GM12878 (cell line): ENCODE data around the gene WBP1L.

Experiments
- CHD2 ChIP-seq: IDR thresholded peaks from 2 replicates; pipeline ENCODE4 v1.6.1; 2011; ENCODE audit warnings: low read depth, low read length, improper control_type of control experiment, borderline replicate concordance
- HDAC2 ChIP-seq: fragments of 200-600 bp; sonication (generic); IDR thresholded peaks from 2 replicates; pipeline ENCODE4 v1.6.1; 2017
- POLR2A ChIP-seq: IDR thresholded peaks from 2 replicates; pipeline ENCODE4 v1.6.1; 2011; ENCODE audit warnings: low read depth, mild to moderate bottlenecking, low read length
- POLR2AphosphoS5 ChIP-seq: IDR thresholded peaks from 2 replicates; pipeline ENCODE4 v1.6.1; 2011; ENCODE audit warnings: mild to moderate bottlenecking, low read length, inconsistent platforms
- SREBF1 ChIP-seq: IDR thresholded peaks from 2 replicates; pipeline ENCODE4 v1.6.1; 2012; ENCODE audit warnings: mild to moderate bottlenecking, low read length
- ZZZ3 ChIP-seq: IDR thresholded peaks from 2 replicates; pipeline ENCODE4 v1.6.1; 2011; ENCODE audit warnings: low read depth; ENCODE audit not compliant: control insufficient read depth, insufficient read length
- TF ChIP-seq, protein P1 (sequence below), 3 experiments: IDR thresholded peaks in 2 of 3; conservative IDR thresholded peaks in 1 of 3; 2 replicates each; pipeline ENCODE4 v1.5.1; 2011; ENCODE audit warnings: low read depth in 3 of 3, low read length in 3 of 3, mild to moderate bottlenecking in 3 of 3, control low read depth in 2 of 3, moderate library complexity in 2 of 3, inconsistent platforms in 1 of 3, mixed read lengths in 1 of 3; ENCODE audit not compliant: control insufficient read depth in 2 of 3, insufficient read depth in 1 of 3; ENCODE audit errors: extremely low read depth in 1 of 3

DNA sequence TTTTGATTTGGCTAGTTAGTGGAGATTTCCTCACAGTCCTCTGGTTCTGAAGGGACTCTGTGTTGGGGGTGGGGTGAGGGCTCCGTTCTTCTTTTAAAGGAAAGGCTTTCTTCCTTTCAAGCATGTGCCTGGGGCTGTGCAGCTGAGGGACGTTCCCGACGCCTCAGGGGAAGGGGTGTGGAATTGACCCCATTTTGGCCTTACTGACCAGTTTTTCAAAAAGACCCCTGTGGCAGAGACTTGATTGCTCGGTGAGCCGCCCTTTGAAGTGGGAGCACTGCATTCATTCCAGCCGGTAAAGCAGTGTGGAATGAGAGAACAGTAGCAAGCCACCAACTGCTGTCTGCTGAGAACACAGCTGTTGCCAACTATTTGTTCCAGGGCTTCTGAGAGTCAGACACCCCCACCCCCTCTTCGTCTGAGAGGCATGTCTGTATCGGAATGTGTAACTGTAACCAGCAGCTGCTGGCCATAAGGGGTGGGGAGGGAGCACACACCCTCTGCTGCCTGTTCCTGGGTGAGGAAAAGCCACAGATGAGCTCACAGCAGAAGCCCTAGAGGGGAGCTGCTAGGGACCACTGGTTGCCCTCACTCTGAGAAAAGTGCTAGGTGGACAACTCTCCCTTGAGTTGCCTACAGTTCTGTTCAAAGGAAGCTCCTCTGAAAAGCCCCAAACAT, 33.2 kb downstream of the WBP1L start:
- no peak for TF ChIP-seq HDAC2
- TF ChIP-seq, protein P1, sequence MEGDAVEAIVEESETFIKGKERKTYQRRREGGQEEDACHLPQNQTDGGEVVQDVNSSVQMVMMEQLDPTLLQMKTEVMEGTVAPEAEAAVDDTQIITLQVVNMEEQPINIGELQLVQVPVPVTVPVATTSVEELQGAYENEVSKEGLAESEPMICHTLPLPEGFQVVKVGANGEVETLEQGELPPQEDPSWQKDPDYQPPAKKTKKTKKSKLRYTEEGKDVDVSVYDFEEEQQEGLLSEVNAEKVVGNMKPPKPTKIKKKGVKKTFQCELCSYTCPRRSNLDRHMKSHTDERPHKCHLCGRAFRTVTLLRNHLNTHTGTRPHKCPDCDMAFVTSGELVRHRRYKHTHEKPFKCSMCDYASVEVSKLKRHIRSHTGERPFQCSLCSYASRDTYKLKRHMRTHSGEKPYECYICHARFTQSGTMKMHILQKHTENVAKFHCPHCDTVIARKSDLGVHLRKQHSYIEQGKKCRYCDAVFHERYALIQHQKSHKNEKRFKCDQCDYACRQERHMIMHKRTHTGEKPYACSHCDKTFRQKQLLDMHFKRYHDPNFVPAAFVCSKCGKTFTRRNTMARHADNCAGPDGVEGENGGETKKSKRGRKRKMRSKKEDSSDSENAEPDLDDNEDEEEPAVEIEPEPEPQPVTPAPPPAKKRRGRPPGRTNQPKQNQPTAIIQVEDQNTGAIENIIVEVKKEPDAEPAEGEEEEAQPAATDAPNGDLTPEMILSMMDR (IDR thresholded peaks at IDR 0.05 in 2 of 3, conservative IDR thresholded peaks at IDR 0.05 in 1 of 3; ENCODE audit: control insufficient read depth in 2 of 3, extremely low read depth in 1 of 3, insufficient read depth in 1 of 3, low read depth in 3 of 3, low read length in 3 of 3), result no peak
- TF ChIP-seq POLR2A, result no peak
- no peak for TF ChIP-seq SREBF1
- TF ChIP-seq POLR2AphosphoS5, result no peak
- no peak for TF ChIP-seq CHD2
- TF ChIP-seq ZZZ3, result no peak
